Measurements from ENCODE around the gene DPM2.

GRCh38 chr9:127917603-127918002, 20.1 kb downstream of the DPM2 start:
- TF ChIP-seq CTCF (IDR thresholded peaks at IDR 0.05), result no peak
- TF ChIP-seq EP300 (IDR thresholded peaks at IDR 0.05), result no peak
- TF ChIP-seq POLR2A (IDR thresholded peaks at IDR 0.05), result no peak
